Peyer's patch (tissue), 4 donors: Measurements from ENCODE around the gene DCP1A. TPM values are rescaled to one million over a fixed set of nuclear protein-coding genes. Genes with fewer than 3 reads are reported as not detected.
"Not testable (repeated sequence)": the region's sequence is repeated elsewhere in the genome, so short reads cannot be mapped to it uniquely, and the experiment has no call there.

ENCODE experiments used
- DNase-seq, 3 donors: peaks; one replicate each; pipeline ENCODE4 v3.0.0-alpha.2; 2017 to 2019
- H3K27ac ChIP-seq, 4 donors: fragments of 200-600 bp; sonication (generic); one replicate each; pipeline ENCODE4 v1.5.1; 2016 to 2019
- H3K27me3 ChIP-seq, 2 donors: fragments of 200-600 bp; sonication (generic); one replicate each; pipeline ENCODE4 v1.5.1; 2019
- H3K36me3 ChIP-seq, 3 donors: fragments of 200-600 bp; sonication (generic); one replicate each; pipeline ENCODE4 v1.5.1; 2016 to 2019
- H3K4me1 ChIP-seq, 4 donors: fragments of 200-600 bp; sonication (generic); one replicate each; pipeline ENCODE4 v1.5.1; 2016 to 2019
- H3K4me3 ChIP-seq, 4 donors: fragments of 200-600 bp; sonication (generic); 1 replicate in 3 of 4; 2 replicates in 1 of 4; pipeline ENCODE4 v1.5.1; 2016 to 2019; ENCODE audit warnings: mild to moderate bottlenecking in 1 of 4
- H3K9me3 ChIP-seq, 4 donors: fragments of 200-600 bp; sonication (generic); one replicate each; pipeline ENCODE4 v1.5.1; 2016 to 2019; ENCODE audit warnings: mild to moderate bottlenecking in 1 of 4
- CTCF ChIP-seq, 6 experiments: fragments of 450-650 bp in 4 of 6; fragments of 200-600 bp in 2 of 6; sonication (generic) in 1 of 6; IDR thresholded peaks; one replicate each; pipeline ENCODE4 v1.5.1; 2017 to 2019; ENCODE audit warnings: antibody characterized with exemption in 6 of 6, mild to moderate bottlenecking in 3 of 6, moderate library complexity in 1 of 6
- POLR2A ChIP-seq, 2 donors: fragments of 450-650 bp; IDR thresholded peaks; one replicate each; pipeline ENCODE4 v1.5.1; 2017; ENCODE audit warnings: antibody characterized with exemption in 2 of 2, mild to moderate bottlenecking in 2 of 2, moderate library complexity in 2 of 2
- total RNA-seq, 4 donors: library from RNA; depleted of rRNA; stranded (reverse); fragments of >200 nt; gene quantifications; one replicate each; pipeline ENCODE4 v1.1.0, GENCODE V29; 2016

Gene DCP1A
- total RNA-seq, 4 donors from 2014 or later, result 14.0 to 31.4 (median 20.5) TPM

GRCh38 chr3:53337167-53337940, 10.0 kb downstream of the DCP1A start:
- H3K4me1 ChIP-seq, result peaks cover 0 to under 1% (median 0%) of the 10 kb centered on the region in 4 donors
- H3K27me3 ChIP-seq, result no peaks in the 10 kb centered on the region
- TF ChIP-seq CTCF (IDR thresholded peaks at IDR 0.05), result no peak
- TF ChIP-seq POLR2A (IDR thresholded peaks at IDR 0.05), result no peak
- no peaks in the 10 kb centered on the region for H3K9me3 ChIP-seq
- no peak for DNase-seq
- H3K27ac ChIP-seq, result no peak overlapping the region
- H3K4me3 ChIP-seq, result no peak overlapping the region
- H3K36me3 ChIP-seq, result peaks cover 0 to 86% (median 0%) of the 10 kb centered on the region in 3 donors

GRCh38 chr3:53334742-53335141, 12.6 kb downstream of the DCP1A start:
- no peak for DNase-seq
- H3K9me3 ChIP-seq, result no peaks in the 10 kb centered on the region
- no peak for TF ChIP-seq POLR2A (IDR thresholded peaks at IDR 0.05)
- no peak for TF ChIP-seq CTCF (IDR thresholded peaks at IDR 0.05)
- H3K36me3 ChIP-seq, result peaks cover 0 to 65% (median 0%) of the 10 kb centered on the region in 3 donors
- H3K4me3 ChIP-seq, result no peak overlapping the region
- no peak overlapping the region for H3K27ac ChIP-seq
- H3K27me3 ChIP-seq, result no peaks in the 10 kb centered on the region
- H3K4me1 ChIP-seq, result no peaks in the 10 kb centered on the region

- no peak overlapping the region for H3K27ac ChIP-seq
- H3K36me3 ChIP-seq, result peaks cover 0 to 42% (median 0%) of the 10 kb centered on the region in 3 donors
These were observed 15.5 kb downstream of the DCP1A start for GRCh38 chr3:53331871-53332270.

GRCh38 chr3:53329897-53330296, 17.4 kb downstream of the DCP1A start:
- Histone ChIP-seq H3K9me3 (no peaks in the 10 kb centered on the region), H3K27me3 (no peaks in the 10 kb centered on the region), H3K36me3 (peaks cover 0 to 34% (median 0%) of the 10 kb centered on the region in 3 donors), H3K27ac (no peak overlapping the region), H3K4me3 (no peak overlapping the region), H3K4me1 (no peaks in the 10 kb centered on the region)
- TF ChIP-seq POLR2A (IDR thresholded peaks at IDR 0.05), result no peak
- TF ChIP-seq CTCF (IDR thresholded peaks at IDR 0.05), result no peak
- no peak for DNase-seq

More at GRCh38 chr3:53331871-53332270, 15.5 kb downstream of the DCP1A start:
- no peak for TF ChIP-seq CTCF (IDR thresholded peaks at IDR 0.05)
- TF ChIP-seq POLR2A (IDR thresholded peaks at IDR 0.05), result no peak
- Histone ChIP-seq H3K4me3 (no peak overlapping the region), H3K27me3 (no peaks in the 10 kb centered on the region), H3K9me3 (no peaks in the 10 kb centered on the region), H3K4me1 (no peaks in the 10 kb centered on the region)
- DNase-seq, result no peak

GRCh38 chr3:53328746-53329145, 18.6 kb downstream of the DCP1A start:
- no peak overlapping the region for H3K27ac ChIP-seq

GRCh38 chr3:53327986-53328385, 19.4 kb downstream of the DCP1A start:
- not testable (repeated sequence) for H3K9me3 ChIP-seq, DNase-seq, H3K4me1 ChIP-seq, H3K27me3 ChIP-seq, H3K4me3 ChIP-seq, H3K27ac ChIP-seq
- peaks cover 0 to 17% (median 0%) of the 10 kb centered on the region in 3 donors for H3K36me3 ChIP-seq

More at GRCh38 chr3:53328746-53329145, 18.6 kb downstream of the DCP1A start:
- no peak for TF ChIP-seq CTCF (IDR thresholded peaks at IDR 0.05)
- no peak for TF ChIP-seq POLR2A (IDR thresholded peaks at IDR 0.05)
- Histone ChIP-seq H3K27me3 (no peaks in the 10 kb centered on the region), H3K4me1 (no peaks in the 10 kb centered on the region), H3K4me3 (no peak overlapping the region), H3K9me3 (no peaks in the 10 kb centered on the region), H3K36me3 (peaks cover 0 to 25% (median 0%) of the 10 kb centered on the region in 3 donors)
- DNase-seq, result no peak
